ENCODE data around the gene MLXIP.

DNA sequence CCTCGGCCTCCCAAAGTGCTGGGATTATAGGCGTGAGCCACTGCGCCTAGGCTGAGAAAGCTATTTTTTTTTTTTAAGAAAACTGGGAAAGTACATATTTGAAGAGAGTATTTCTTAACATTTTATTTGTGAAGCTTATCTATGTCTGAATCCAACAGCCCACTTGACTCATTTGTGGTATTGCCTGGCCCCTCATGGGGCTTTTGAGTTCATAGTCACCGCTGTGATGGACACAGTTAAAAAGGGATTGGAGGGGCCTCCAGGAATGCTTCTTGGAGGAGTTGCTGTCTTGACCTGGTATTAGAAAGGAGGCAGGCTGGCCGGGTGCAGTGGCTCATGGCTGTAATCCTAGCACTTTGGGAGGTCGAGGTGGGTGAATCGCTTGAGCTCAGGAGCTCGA lies 30.4 kb upstream of the MLXIP start:
- TF ChIP-seq, protein P1, sequence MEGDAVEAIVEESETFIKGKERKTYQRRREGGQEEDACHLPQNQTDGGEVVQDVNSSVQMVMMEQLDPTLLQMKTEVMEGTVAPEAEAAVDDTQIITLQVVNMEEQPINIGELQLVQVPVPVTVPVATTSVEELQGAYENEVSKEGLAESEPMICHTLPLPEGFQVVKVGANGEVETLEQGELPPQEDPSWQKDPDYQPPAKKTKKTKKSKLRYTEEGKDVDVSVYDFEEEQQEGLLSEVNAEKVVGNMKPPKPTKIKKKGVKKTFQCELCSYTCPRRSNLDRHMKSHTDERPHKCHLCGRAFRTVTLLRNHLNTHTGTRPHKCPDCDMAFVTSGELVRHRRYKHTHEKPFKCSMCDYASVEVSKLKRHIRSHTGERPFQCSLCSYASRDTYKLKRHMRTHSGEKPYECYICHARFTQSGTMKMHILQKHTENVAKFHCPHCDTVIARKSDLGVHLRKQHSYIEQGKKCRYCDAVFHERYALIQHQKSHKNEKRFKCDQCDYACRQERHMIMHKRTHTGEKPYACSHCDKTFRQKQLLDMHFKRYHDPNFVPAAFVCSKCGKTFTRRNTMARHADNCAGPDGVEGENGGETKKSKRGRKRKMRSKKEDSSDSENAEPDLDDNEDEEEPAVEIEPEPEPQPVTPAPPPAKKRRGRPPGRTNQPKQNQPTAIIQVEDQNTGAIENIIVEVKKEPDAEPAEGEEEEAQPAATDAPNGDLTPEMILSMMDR (IDR thresholded peaks at IDR 0.05), result no peak
- TF ChIP-seq POLR2A (IDR thresholded peaks at IDR 0.05), result no peak

Data from ovary (tissue), 3 donors.